Thyroid gland (tissue), 4 donors: ENCODE data around the gene MYG1. TPM values are rescaled to one million over a fixed set of nuclear protein-coding genes. Genes with fewer than 3 reads are reported as not detected.

Experiments
- DNase-seq, 2 donors: peaks; one replicate each; pipeline ENCODE4 v3.0.0-alpha.2; 2019
- H3K27ac ChIP-seq, 3 donors: fragments of 200-600 bp; sonication (generic); 1 replicate in 2 of 3; 2 replicates in 1 of 3; pipeline ENCODE4 v1.5.1; 2016 to 2019; ENCODE audit warnings: mild to moderate bottlenecking in 1 of 3, moderate library complexity in 1 of 3
- H3K27me3 ChIP-seq: fragments of 200-600 bp; sonication (generic); one replicate; pipeline ENCODE4 v1.5.1; 2019
- H3K36me3 ChIP-seq, 2 donors: fragments of 200-600 bp; sonication (generic); one replicate each; pipeline ENCODE4 v1.5.1; 2016 to 2019
- H3K4me1 ChIP-seq, 2 donors: fragments of 200-600 bp; sonication (generic); one replicate each; pipeline ENCODE4 v1.5.1; 2017 to 2019
- H3K4me3 ChIP-seq, 3 donors: fragments of 200-600 bp; sonication (generic); replicated peaks in 1 of 3; 1 replicate in 2 of 3; 2 replicates in 1 of 3; pipeline ENCODE4 v1.5.1; 2016; ENCODE audit warnings: mild to moderate bottlenecking in 1 of 3
- H3K9me3 ChIP-seq: fragments of 200-600 bp; sonication (generic); one replicate; pipeline ENCODE4 v1.5.1; 2017
- CTCF ChIP-seq, 6 experiments: fragments of 200-600 bp in 3 of 6; fragments of 450-650 bp in 3 of 6; sonication (generic) in 3 of 6; IDR thresholded peaks; one replicate each; pipeline ENCODE4 v1.5.1; 2016 to 2019; ENCODE audit warnings: antibody characterized with exemption in 6 of 6, mild to moderate bottlenecking in 2 of 6, inconsistent platforms in 1 of 6, moderate library complexity in 1 of 6
- POLR2A ChIP-seq, 2 donors: fragments of 450-650 bp; IDR thresholded peaks; one replicate each; pipeline ENCODE4 v1.6.1; 2017; ENCODE audit warnings: antibody characterized with exemption in 2 of 2, mild to moderate bottlenecking in 2 of 2, moderate library complexity in 1 of 2
- WGBS, 2 donors: methylation state at CpG; one replicate each; pipeline ENCODE4 v1.1.5; 2017; 5-methylcytosine and 5-hydroxymethylcytosine counted together
- intact Hi-C: fragments of 100-400 bp; cut with DNase I; formaldehyde crosslinking; loops from one replicate; pipeline ENCODE4 v1.15.1; 2023
- total RNA-seq, 4 donors: library from RNA; depleted of rRNA; stranded (reverse); fragments of >200 nt; gene quantifications; one replicate each; pipeline ENCODE4 v1.2.3, GENCODE V29; 2016

The MYG1 gene
- total RNA-seq, 4 donors from 2014 or later, result 36.7 to 63.8 (median 51.6) TPM

- no peaks in the 10 kb centered on the region for H3K27me3 ChIP-seq
- H3K36me3 ChIP-seq, result no peaks in the 10 kb centered on the region
- peak overlapping the region; percentile 29 to 85 (median 43) for H3K4me3 ChIP-seq
- intact Hi-C loops, result loop anchor here (10.0 kb wide), 2 partner anchors 99 to 179 kb away; partner anchors contain the start of genes AMHR2, NPFF and TARBP2
- peaks cover 21 to 27% of the 10 kb centered on the region in 2 donors for H3K4me1 ChIP-seq
- 0 to 1% methylated on average over 3 to 18 of the region's 50 CpGs for WGBS, 2 donors
- peak; percentile 43 to 48 for DNase-seq
- no peak for TF ChIP-seq POLR2A (IDR thresholded peaks at IDR 0.05)
- TF ChIP-seq CTCF (IDR thresholded peaks at IDR 0.05), result peak in 1 of 6 experiments; percentile 7
- peak overlapping the region in 2 of 3 donors; percentile 82 to 90 for H3K27ac ChIP-seq
- no peaks in the 10 kb centered on the region for H3K9me3 ChIP-seq
Observed at GRCh38 chr12:53325511-53326061, 26.1 kb downstream of the MYG1 start.

- no peak overlapping the region for H3K4me3 ChIP-seq
- no peaks in the 10 kb centered on the region for H3K36me3 ChIP-seq
- TF ChIP-seq CTCF (IDR thresholded peaks at IDR 0.05), result no peak
- no peak for TF ChIP-seq POLR2A (IDR thresholded peaks at IDR 0.05)
- no peaks in the 10 kb centered on the region for H3K27me3 ChIP-seq
- WGBS, 2 donors, result 77 to 78% methylated on average over 8 of the region's 8 CpGs
- no peak overlapping the region for H3K27ac ChIP-seq
- H3K4me1 ChIP-seq, result peaks cover 18 to 23% of the 10 kb centered on the region in 2 donors
- no peaks in the 10 kb centered on the region for H3K9me3 ChIP-seq
- intact Hi-C loops, result loop anchor here (10.0 kb wide), 2 partner anchors 98 to 178 kb away; partner anchors contain the start of genes AMHR2, NPFF and TARBP2
- no peak for DNase-seq
Observed at GRCh38 chr12:53326460-53327185, 27.1 kb downstream of the MYG1 start.

GRCh38 chr12:53327435-53328042 is 28.0 kb downstream of the MYG1 start:
- no peaks in the 10 kb centered on the region for H3K36me3 ChIP-seq
- intact Hi-C loops, result loop anchor here (10.0 kb wide), 2 partner anchors 97 to 177 kb away; partner anchors contain the start of genes AMHR2, NPFF and TARBP2
- no peak overlapping the region for H3K4me3 ChIP-seq
- 82 to 90% methylated on average over 3 of the region's 3 CpGs for WGBS, 2 donors
- H3K9me3 ChIP-seq, result no peaks in the 10 kb centered on the region
- no peak for DNase-seq
- H3K27me3 ChIP-seq, result no peaks in the 10 kb centered on the region
- no peak overlapping the region for H3K27ac ChIP-seq
- TF ChIP-seq POLR2A (IDR thresholded peaks at IDR 0.05), result no peak
- peak in 3 of 6 experiments; percentile 15 to 21 (median 21) for TF ChIP-seq CTCF (IDR thresholded peaks at IDR 0.05)
- H3K4me1 ChIP-seq, result peaks cover 15 to 17% of the 10 kb centered on the region in 2 donors

- no peak overlapping the region for H3K4me3 ChIP-seq
- no peak for DNase-seq
- intact Hi-C loops, result loop anchor here (10.0 kb wide), 2 partner anchors 97 to 177 kb away; partner anchors contain the start of genes AMHR2, NPFF and TARBP2
- no peak overlapping the region for H3K27ac ChIP-seq
- no peaks in the 10 kb centered on the region for H3K9me3 ChIP-seq
- no peaks in the 10 kb centered on the region for H3K27me3 ChIP-seq
- no peak for TF ChIP-seq CTCF (IDR thresholded peaks at IDR 0.05)
- no peak for TF ChIP-seq POLR2A (IDR thresholded peaks at IDR 0.05)
- H3K4me1 ChIP-seq, result peaks cover 15 to 17% of the 10 kb centered on the region in 2 donors
- WGBS, 2 donors, result 37 to 39% methylated on average over 11 to 14 of the region's 16 CpGs
- no peaks in the 10 kb centered on the region for H3K36me3 ChIP-seq
Observed at GRCh38 chr12:53328043-53328435, 28.5 kb downstream of the MYG1 start.
